GM12865 (cell line): Measurements from ENCODE around the gene IGFL4.
A peak's percentile ranks its signal among the peaks of the same experiment; 100 is the strongest.
"Not testable (repeated sequence)": the region's sequence is repeated elsewhere in the genome, so short reads cannot be mapped to it uniquely, and the experiment has no call there.

Experiments
- DNase-seq: peaks from one replicate; pipeline ENCODE4 v3.0.0; 2010; ENCODE audit warnings: low read depth
- H3K4me3 ChIP-seq: 2 replicates; pipeline ENCODE4 v1.5.1; 2011; ENCODE audit warnings: mild to moderate bottlenecking, low read depth, low read length, control low read depth
- TF ChIP-seq, protein P1 (sequence below): IDR thresholded peaks from 2 replicates; pipeline ENCODE4 v1.5.1; 2011; ENCODE audit warnings: low read length, control low read depth, low read depth, inconsistent platforms; ENCODE audit not compliant: insufficient read depth; ENCODE audit errors: missing control alignments

The IGFL4 gene

DNA sequence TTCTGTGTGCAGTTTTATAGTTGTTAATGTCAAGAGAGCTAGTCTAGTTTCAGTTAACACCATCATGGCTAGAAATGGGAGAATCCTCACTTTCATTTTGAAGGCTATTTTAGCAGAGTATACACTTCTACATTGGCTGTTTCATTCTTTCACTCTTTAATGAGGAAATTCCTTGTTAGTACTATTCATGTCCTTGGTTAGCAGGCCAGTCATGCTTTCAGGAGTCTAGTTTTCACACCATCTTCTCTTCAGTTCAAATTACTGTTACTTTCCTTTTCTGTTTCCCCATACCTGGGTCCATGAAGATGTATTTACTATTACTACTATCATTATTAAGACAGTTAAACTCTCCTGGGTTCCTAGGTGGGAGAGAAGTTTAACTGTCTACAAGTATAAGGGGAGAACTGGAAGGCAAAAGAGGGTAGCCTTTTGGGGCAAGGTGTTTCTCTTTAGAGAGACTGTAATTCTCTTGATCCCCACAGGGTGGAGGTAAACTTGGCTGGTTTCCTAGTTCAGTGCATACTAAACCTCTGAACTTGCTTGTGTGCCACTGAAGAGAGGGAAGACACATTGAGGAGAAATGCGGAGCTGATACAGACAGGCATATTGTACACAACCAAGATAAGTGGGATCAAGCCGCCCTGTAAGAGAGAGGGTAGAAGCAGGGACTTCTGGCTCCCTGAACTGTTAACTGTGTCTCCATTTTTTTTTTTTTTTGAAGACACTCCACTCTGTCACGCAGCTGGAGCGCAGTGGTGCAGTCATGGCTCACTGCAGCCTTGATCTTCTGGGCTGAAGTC lies 41.3 kb upstream of the IGFL4 start:
- TF ChIP-seq, protein P1, sequence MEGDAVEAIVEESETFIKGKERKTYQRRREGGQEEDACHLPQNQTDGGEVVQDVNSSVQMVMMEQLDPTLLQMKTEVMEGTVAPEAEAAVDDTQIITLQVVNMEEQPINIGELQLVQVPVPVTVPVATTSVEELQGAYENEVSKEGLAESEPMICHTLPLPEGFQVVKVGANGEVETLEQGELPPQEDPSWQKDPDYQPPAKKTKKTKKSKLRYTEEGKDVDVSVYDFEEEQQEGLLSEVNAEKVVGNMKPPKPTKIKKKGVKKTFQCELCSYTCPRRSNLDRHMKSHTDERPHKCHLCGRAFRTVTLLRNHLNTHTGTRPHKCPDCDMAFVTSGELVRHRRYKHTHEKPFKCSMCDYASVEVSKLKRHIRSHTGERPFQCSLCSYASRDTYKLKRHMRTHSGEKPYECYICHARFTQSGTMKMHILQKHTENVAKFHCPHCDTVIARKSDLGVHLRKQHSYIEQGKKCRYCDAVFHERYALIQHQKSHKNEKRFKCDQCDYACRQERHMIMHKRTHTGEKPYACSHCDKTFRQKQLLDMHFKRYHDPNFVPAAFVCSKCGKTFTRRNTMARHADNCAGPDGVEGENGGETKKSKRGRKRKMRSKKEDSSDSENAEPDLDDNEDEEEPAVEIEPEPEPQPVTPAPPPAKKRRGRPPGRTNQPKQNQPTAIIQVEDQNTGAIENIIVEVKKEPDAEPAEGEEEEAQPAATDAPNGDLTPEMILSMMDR, result peak; percentile 52
- H3K4me3 ChIP-seq, result no peak overlapping the region
- DNase-seq, result peak; percentile 40

DNA sequence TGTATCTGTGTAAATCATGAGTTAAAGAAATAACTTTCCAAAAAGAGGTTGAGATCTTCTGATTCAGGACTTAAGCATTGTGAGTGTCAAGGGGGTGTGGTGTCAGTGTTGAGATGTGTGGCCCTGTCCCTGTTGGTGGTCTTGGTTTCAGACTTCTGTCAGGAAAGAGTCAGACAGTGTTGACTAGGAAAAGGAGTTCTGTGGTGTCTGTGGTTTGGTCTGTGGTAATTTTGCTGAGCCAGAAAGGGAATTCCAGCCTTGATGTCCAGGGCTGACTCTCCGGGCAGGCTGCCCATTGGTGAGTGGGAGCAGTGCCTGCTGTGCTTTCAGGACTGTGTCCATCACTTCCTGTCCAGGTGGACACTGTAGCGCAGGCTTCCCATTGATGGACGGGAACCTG lies 39.8 kb upstream of the IGFL4 start:
- no peak for DNase-seq
- no peak overlapping the region for H3K4me3 ChIP-seq
- TF ChIP-seq, protein P1, result no peak

DNA sequence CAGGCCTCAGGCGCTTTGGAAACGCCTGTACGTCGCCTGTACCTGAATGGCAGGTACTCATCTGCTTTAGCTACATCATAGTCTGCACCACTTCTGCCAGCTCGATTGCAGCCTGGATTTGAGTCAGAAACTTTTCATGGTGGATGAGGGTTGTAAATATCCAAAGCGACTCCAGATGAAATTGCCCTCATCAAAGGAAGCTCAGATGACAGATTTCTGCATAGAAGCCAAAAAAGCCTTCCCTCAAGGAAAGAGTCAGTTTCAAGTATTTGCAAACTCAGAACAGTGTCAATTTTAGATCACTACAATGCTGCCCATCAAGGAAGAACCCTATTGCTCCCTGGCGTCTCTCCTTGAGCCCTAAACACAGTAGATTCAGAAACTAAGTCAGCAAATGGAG lies 38.8 kb upstream of the IGFL4 start:
- H3K4me3 ChIP-seq, result no peak overlapping the region
- no peak for DNase-seq
- TF ChIP-seq, protein P1, result no peak

DNA sequence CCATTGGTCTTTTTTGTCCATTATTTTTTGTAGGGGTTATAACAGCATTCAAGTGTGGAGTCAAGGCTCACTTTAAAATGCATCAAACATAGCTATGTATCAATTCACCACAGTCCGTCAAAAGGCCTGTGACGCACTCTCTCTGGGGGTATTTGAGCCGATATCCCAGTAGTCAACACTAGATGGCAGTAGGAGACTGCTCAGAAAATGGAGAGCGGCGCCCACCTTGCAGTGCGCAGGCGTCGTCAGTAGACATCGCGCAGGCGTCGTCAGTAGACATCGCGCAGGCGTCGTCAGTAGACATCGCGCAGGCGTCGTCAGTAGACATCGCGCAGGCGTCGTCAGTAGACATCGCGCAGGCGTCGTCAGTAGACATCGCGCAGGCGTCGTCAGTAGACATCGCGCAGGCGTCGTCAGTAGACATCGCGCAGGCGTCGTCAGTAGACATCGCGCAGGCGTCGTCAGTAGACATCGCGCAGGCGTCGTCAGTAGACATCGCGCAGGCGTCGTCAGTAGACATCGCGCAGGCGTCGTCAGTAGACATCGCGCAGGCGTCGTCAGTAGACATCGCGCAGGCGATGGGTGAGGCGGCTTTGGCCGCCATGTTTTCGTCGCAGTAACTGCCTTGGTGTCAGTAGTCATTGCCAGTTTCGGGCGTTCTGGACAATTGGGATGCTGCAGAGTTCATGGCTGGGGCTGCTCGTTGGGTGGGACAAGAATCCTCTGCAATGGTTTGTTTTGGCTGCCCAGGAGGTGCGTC lies 38.0 kb upstream of the IGFL4 start:
- TF ChIP-seq, protein P1, result peak; percentile 33
- peak; percentile 59 for DNase-seq
- not testable (repeated sequence) for H3K4me3 ChIP-seq

DNA sequence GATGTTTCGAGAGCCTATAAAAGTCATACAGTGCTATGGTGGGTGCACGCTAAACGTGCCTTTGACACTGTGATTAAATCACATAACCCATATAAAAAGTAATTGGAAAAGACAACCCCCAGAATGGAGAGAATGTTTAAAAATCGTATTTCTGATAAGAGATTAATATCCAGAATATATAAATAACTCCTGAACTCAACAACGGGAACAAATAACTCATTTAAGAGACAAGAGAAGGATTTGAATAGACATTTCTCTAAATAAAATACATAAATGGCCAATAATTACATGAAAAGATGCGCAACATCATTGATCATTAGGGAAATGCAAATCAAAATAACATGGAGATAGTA lies 37.0 kb upstream of the IGFL4 start:
- TF ChIP-seq, protein P1, result no peak
- H3K4me3 ChIP-seq, result no peak overlapping the region
- no peak for DNase-seq

DNA sequence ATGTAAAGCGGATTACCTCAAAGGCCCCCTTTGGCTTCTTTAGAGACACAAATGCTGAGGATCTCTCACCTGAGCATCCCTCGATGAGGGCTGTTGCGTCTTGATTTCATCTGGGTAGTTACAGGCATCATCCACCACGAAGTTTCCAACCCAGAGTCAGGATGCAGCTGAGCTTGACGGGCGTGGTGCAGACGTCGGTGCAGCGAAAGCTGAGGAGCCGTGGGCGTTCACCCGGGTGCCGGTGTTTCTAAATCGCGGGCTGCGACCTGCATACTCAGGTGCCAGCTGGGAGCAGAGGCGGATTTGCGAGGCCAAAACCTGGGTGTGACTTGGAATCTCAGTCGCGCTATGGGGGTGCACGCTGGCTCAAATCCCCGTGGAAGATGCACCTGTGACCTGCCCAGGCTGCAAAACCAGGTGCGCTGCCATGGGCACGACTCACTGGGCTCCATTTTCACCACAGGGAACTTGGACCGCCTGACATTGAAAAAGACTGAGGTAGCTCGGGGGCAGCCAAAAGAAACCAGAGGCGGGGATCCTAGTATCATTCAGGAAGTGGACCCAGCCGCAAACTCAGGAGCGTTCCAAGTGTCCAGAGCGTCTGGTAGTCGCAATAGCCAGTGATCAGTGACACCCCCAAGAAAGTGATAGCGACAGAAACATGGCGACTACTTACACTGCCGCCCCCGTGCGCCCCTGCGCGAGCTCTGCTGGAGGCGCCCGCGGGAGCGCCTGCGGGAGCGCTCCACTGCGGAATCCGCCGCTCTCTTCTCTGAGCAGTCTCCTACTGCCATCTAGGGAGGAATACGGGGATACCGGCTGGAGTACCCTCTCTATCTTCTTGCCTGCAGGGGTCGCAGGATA lies 36.4 kb upstream of the IGFL4 start:
- TF ChIP-seq, protein P1, result peak; percentile 45
- H3K4me3 ChIP-seq, result no peak overlapping the region

More for the DNA sequence above, 36.4 kb upstream of the IGFL4 start:
- DNase-seq, result peak; percentile 47
